GM15510 (cell line): Measurements from ENCODE around the gene LYPD4.

Experiments used
- POLR2A ChIP-seq: IDR thresholded peaks from 3 replicates; pipeline ENCODE4 v1.6.1; 2011; ENCODE audit warnings: borderline replicate concordance; ENCODE audit not compliant: insufficient read length; ENCODE audit errors: extremely low read depth

LYPD4 gene

DNA sequence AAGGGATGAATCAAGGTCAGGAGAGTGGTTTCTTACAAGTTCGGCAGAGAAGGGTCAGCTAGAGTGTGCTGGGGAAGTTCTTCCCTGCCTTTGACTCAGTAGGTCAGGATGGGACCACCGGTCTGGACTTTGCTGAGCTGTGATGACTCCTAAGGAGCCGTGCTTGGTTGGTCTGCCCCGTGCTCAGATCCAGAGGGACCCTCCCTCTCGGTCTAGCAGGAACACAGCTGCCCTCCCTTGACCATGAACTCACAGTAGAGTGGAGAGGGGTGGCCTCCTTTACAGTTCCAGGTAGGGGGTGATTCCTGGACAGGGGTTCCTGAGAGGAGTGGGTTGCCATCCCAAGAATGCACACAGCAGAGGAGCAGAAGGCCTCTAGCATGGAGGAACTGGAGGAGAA lies 19.9 kb upstream of the LYPD4 start:
- no peak for TF ChIP-seq POLR2A

DNA sequence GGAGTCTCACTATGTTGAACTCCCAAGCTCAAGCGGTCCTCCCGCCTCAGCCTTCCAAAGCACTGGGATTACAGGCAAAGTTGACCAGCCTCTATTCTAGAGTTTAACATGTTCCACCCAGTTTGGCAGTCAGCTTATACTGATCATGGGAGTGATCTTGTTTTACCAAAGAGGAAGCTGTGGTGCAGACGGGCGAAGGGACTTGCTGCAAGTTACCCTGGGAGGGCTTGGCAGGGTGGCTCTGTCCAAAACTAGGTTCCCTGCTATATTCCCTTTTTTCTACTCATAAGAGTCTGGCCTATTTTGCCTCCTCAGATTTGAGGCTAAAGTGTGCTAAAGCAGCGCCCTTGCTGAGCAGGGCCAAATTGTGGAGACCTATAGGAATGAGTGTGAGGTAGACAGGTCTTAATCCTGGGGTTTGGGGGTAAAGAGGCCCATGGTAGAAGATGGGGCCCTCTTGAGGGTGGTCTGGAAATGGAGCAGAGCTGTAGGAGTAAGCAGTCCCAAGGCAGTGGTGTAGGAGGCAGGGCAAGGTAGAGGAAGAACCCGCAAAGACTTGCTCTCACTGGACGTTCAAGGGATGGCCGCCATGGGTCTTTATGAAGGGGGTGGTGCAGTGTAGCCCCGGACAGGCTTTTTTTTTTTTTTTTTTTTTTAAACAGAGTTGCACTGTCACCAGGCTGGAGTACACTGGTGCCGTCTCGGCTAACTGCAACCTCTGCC lies 18.9 kb upstream of the LYPD4 start:
- no peak for TF ChIP-seq POLR2A

DNA sequence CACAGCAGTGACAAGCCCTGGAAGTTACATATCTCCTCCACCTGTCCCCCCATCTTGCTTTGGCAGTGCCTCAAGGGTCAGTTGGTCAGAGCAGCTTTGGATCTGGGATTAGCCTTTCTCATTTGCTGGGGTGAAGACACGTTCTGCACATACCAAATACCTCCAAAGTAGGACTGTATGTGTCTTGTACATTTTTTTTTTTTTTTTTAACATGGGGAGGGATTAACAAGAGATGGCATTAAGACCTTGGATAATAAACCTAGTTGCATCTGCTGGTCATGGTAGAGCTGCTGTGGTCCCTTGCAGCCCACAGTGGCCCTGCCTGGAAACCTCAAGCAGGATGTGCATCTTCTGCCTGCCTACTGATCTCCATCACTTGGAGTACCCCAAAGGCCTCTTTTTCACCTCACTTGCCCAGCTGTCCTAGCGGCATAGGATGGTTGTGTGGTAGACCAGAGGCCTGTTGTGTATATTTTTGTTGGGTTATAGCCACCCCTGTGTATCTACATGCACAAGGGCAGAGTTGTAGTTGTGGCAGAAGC lies 18.0 kb upstream of the LYPD4 start:
- no peak for TF ChIP-seq POLR2A

GRCh38 chr19:41861846-41862245 lies 17.4 kb upstream of the LYPD4 start:
- TF ChIP-seq POLR2A = no peak

DNA sequence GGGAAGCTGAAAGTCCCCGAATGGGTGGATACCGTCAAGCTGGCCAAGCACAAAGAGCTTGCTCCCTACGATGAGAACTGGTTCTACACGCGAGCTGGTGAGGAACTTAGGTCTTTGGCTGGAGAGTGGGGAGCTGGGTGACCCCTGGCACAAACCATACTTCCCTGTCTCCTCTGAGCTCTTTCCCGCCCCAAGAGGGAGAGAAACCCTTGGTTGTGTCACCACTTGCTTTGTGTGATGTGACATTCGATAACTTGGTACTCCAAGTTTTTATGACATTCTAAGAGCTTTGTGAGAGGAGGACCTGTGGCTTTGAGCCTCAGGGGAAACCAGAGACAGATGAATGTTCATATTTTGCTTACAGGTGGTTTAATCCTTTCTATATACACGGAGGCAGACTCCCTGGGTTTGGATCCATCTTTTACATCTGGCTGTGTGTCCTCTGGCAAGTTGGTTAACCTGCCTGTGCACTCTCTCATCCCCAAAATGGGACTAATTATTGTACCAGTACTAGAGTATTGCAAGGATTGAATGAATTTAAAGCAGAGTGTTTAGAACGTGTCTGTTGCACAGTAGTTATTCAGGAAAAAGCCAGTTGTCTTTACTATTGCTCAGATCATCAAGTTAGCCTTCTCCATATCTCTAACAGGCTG lies 16.8 kb upstream of the LYPD4 start:
- no peak for TF ChIP-seq POLR2A

- no peak for TF ChIP-seq POLR2A
Observed at GRCh38 chr19:41860419-41861115, 16.1 kb upstream of the LYPD4 start.

DNA sequence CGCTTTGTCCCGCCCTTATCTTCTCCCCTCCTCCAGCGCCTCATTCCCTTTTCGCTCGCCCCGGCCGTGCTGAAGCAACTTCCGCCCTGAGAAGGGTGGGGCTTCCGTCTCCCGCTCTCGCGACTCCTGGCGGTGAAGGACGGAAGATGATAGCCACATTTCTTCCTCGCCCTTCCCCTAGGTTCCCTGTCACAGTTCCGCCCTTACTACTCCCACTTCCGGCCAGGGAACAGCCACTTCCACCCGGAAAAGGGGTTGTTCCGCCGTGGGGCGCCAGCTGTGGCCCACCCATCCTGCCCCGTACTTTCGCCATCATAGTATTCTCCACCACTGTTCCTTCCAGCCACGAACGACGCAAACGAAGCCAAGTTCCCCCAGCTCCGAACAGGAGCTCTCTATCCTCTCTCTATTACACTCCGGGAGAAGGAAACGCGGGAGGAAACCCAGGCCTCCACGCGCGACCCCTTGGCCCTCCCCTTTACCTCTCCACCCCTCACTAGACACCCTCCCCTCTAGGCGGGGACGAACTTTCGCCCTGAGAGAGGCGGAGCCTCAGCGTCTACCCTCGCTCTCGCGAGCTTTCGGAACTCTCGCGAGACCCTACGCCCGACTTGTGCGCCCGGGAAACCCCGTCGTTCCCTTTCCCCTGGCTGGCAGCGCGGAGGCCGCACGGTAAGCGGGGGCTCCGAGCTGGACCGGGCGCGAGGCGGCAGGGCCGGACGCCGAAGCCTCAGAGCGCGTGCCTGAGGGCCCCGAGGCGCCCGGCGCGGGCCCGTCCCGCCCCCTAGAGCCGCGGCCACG lies 15.3 kb upstream of the LYPD4 start, which contains the start of gene RPS19:
Gene RPS19, plus strand, starts transcription at position 638 of the 801 bp plus-strand sequence. CDS start 520 bp downstream, outside the sequence.
- peak; percentile 89 for TF ChIP-seq POLR2A

- TF ChIP-seq POLR2A = no peak
Observed at GRCh38 chr19:41859213-41859617, 14.7 kb upstream of the LYPD4 start.

DNA sequence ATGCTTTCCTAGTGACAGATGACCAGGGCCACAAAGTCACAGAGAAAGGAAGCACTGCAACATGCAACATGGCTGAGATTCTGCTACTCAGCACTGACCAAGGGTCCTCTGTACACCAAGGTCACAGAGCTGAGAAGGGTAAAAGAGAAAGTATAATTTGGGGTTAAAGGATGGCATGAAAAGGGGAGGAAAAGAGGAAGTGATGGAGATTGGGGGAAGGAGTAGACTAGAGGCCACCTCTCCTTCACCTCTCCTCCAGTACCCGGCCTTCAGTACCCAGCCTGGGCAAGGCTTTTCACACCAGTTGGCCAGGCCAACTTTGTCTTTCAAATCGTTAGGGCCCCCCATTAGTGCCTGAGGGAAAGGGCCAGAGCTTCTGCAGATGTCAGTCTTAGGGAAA lies 9.3 kb upstream of the LYPD4 start:
- TF ChIP-seq POLR2A = no peak

DNA sequence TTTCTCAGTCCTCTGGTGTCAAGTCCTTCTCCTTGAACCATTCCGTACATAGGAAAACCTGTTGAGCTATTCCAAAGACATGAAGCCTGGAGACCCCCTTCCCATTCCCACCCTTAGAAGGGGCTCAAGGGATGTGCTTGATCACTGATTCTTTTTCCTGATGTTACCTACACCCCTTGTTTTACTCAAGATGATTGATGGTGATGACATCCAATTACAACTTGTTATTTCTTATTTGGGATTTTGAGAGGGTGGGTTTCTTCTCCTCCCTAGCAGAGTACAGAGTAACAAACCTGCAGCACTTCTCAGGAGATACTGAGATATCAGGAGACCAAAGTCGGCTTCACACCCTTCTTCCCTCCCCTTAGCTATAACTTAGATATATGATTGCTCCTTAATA lies 8.9 kb upstream of the LYPD4 start:
- no peak for TF ChIP-seq POLR2A

DNA sequence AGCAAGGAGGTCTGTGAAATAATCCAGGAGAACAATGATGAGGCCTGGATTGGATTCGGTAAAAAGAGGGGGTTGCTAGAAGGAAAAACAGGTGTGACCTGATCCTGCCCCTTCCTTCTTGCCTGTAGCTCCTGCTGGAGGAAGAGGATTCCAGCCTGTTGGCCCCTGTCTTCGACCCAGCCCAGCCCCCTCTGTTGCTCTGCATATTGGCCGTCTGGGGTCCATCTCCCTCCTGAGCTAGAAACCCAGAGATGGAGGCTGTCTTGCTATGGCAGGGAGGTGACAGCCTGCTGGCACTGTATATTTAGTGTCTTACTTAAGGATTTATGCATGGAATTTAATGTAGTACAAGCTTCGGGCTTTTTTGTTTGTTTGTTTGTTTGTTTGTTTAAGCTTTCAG lies 7.0 kb upstream of the LYPD4 start:
- TF ChIP-seq POLR2A = no peak

DNA sequence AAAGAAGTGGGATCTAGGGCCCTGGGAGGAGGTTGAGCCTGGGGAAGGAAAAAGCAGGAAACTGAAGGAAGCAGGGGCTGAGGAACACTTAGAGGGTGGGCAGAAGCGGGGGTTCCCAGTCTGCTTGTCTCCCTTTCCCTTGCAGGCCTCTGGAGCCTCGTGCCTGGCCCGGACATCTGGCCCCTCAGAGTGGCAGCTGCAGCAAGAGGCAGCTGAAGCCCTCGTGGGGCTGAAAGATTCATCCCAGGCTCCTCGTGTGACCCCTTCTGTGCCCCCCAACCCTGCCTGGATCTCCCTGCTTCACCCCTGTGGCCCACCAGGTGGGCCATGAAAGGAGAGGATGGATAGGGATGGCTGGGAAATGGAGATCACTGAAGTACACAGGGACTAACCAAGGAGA lies 5.9 kb upstream of the LYPD4 start:
- TF ChIP-seq POLR2A = no peak

DNA sequence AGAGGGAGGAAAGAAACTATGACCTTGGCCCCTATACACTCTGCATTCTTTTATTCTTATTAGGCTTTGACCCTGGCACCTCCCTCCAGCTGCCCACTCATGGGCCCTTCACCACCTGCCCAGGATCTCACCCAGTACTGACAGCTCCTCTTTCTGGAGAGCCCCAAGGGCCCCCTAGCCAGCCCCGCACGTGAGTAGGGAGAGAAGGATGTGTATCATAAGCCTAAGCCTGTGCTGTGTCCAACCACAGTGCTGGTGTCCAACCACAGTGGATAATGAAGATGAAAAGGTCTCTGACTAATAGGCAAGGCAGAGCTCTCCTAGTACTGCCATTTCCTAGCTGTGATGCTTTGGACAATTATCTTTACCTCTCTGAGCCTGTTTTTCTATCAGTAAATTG lies 4.6 kb upstream of the LYPD4 start:
- TF ChIP-seq POLR2A = no peak

- no peak for TF ChIP-seq POLR2A
Observed at GRCh38 chr19:41848666-41849065, 4.2 kb upstream of the LYPD4 start.

- no peak for TF ChIP-seq POLR2A
Observed at GRCh38 chr19:41847351-41848105, 3.0 kb upstream of the LYPD4 start.

DNA sequence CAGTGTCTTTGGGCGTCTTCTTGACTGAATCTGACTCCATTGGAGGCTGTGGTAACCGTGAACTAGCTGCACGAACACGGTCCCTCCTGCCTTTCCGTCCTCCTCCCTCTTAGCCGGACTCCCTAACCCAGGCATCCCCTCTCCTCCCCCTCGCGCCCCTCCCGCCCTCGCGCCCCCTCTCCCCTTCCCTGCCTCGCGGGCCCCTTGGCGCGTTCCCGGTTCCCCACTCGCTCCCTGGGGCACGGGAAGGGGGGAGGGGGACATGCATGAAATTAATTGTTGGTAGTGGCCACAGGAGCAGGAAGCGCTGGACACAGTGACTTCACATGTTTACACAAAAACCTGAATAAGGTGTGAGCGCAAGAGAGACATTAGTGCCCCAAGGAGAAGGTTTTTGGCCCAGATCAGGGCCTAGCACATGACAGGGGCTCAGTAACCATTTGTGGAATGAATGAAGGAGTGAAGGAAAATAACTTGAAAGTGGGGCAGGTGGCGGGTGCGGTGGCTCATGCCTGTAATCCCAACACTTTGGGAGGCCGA lies 638 bp upstream of the LYPD4 start:
- no peak for TF ChIP-seq POLR2A
